Karpas-422 (cell line): ENCODE measurements around the gene SLC22A17. TPM values are rescaled to one million over a fixed set of nuclear protein-coding genes. Genes with fewer than 3 reads are reported as not detected.

Experiments
- DNase-seq: peaks from one replicate; pipeline ENCODE4 v3.0.0-alpha.2; 2015
- H2AFZ ChIP-seq: fragments of 200-600 bp; sonication (generic); 2 replicates; pipeline ENCODE4 v1.6.1; 2014; ENCODE audit warnings: antibody characterized with exemption, low read length, mixed read lengths
- H3K27ac ChIP-seq: fragments of 200-600 bp; sonication (generic); 2 replicates; pipeline ENCODE4 v1.5.1; 2014; ENCODE audit warnings: mild to moderate bottlenecking, low read length, moderate library complexity
- H3K27me3 ChIP-seq: fragments of 200-600 bp; sonication (generic); 2 replicates; pipeline ENCODE4 v1.6.1; 2014; ENCODE audit warnings: low read length, mixed read lengths
- H3K36me3 ChIP-seq: fragments of 200-600 bp; sonication (generic); 2 replicates; pipeline ENCODE4 v1.6.1; 2014; ENCODE audit warnings: low read length, mixed read lengths; ENCODE audit not compliant: insufficient read depth
- H3K4me1 ChIP-seq: fragments of 200-600 bp; sonication (generic); 2 replicates; pipeline ENCODE4 v1.6.1; 2014; ENCODE audit warnings: mild to moderate bottlenecking, low read length, mixed read lengths
- H3K4me2 ChIP-seq: fragments of 200-600 bp; sonication (generic); 2 replicates; pipeline ENCODE4 v1.6.1; 2014; ENCODE audit warnings: low read length, low read depth, mild to moderate bottlenecking; ENCODE audit not compliant: poor library complexity, severe bottlenecking
- H3K4me3 ChIP-seq: fragments of 200-600 bp; sonication (generic); 2 replicates; pipeline ENCODE4 v1.5.1; 2014; ENCODE audit warnings: mild to moderate bottlenecking, antibody characterized with exemption, low read length, mixed read lengths
- H3K79me2 ChIP-seq: fragments of 200-600 bp; sonication (generic); 2 replicates; pipeline ENCODE4 v1.6.1; 2014; ENCODE audit warnings: mild to moderate bottlenecking, low read length, mixed read lengths
- H3K9ac ChIP-seq: fragments of 200-600 bp; sonication (generic); 2 replicates; pipeline ENCODE4 v1.6.0; 2014; ENCODE audit warnings: low read length
- H3K9me2 ChIP-seq: fragments of 200-600 bp; sonication (generic), shearing (Covaris generic); replicated peaks from 2 replicates; pipeline ENCODE4 v1.6.0; 2014; ENCODE audit warnings: mild to moderate bottlenecking, low read length, moderate library complexity; ENCODE audit not compliant: insufficient read depth
- H3K9me3 ChIP-seq: fragments of 300-700, 200-600 bp; sonication (generic); 2 replicates; pipeline ENCODE4 v1.6.1; 2014; ENCODE audit warnings: low read length, mixed read lengths
- H4K20me1 ChIP-seq: fragments of 200-600 bp; sonication (generic); 2 replicates; pipeline ENCODE4 v1.6.1; 2014; ENCODE audit warnings: mild to moderate bottlenecking, antibody characterized with exemption, low read length, low read depth; ENCODE audit not compliant: insufficient read depth
- total RNA-seq: library from RNA; depleted of rRNA; stranded (reverse); fragments of >200 nt; shearing (Covaris generic); gene quantifications from 2 replicates; pipeline ENCODE4 v1.2.3, GENCODE V29; 2014; ENCODE audit warnings: low replicate concordance

SLC22A17 gene
- total RNA-seq, 1 experiment from 2014 or later, result not detected

- Histone ChIP-seq H3K9ac (no peak within 1 kb of the TSS), H3K4me1 (no peaks in the 10 kb centered on the region), H2AFZ (no peak within 1 kb of the TSS), H3K9me3 (no peaks in the 10 kb centered on the region), H3K36me3 (no peaks in the 10 kb centered on the region), H3K4me2 (no peak within 1 kb of the TSS), H3K79me2 (no peaks in the 10 kb centered on the region), H3K27ac (no peak within 1 kb of the TSS), H4K20me1 (no peaks in the 10 kb centered on the region; the same call in 1 of the 2 replicates), H3K4me3 (no peak within 1 kb of the TSS), H3K27me3 (no peaks in the 10 kb centered on the region), H3K9me2 (no peaks in the 10 kb centered on the region)
- no peak for DNase-seq
Observed at GRCh38 chr14:23372509-23372908, 19.8 kb upstream of the SLC22A17 start, which contains the start of gene IL25. Gene IL25 (plus strand): TSS chr14:23372809.

- H3K9ac ChIP-seq, result no peak overlapping the region
- no peaks in the 10 kb centered on the region for H3K9me3 ChIP-seq
- H3K27ac ChIP-seq, result no peak overlapping the region
- H3K9me2 ChIP-seq, result no peaks in the 10 kb centered on the region
- DNase-seq, result no peak
- H3K4me2 ChIP-seq, result no peak overlapping the region
- H3K27me3 ChIP-seq, result no peaks in the 10 kb centered on the region
- no peaks in the 10 kb centered on the region for H3K4me1 ChIP-seq
- no peaks in the 10 kb centered on the region; the same call in 1 of the 2 replicates for H4K20me1 ChIP-seq
- no peaks in the 10 kb centered on the region for H3K36me3 ChIP-seq
- no peak overlapping the region for H2AFZ ChIP-seq
- H3K79me2 ChIP-seq, result no peaks in the 10 kb centered on the region
- H3K4me3 ChIP-seq, result no peak overlapping the region
Observed at GRCh38 chr14:23371865-23372264, 19.2 kb upstream of the SLC22A17 start.

- Histone ChIP-seq H3K9me2 (no peaks in the 10 kb centered on the region), H3K36me3 (no peaks in the 10 kb centered on the region), H3K79me2 (no peaks in the 10 kb centered on the region), H3K4me3 (no peak overlapping the region), H3K27me3 (no peaks in the 10 kb centered on the region), H3K4me1 (no peaks in the 10 kb centered on the region), H3K27ac (no peak overlapping the region), H3K4me2 (no peak overlapping the region), H3K9me3 (no peaks in the 10 kb centered on the region), H2AFZ (no peak overlapping the region), H4K20me1 (no peaks in the 10 kb centered on the region; the same call in 1 of the 2 replicates), H3K9ac (no peak overlapping the region)
- DNase-seq, result no peak
Observed at GRCh38 chr14:23370221-23370620, 17.5 kb upstream of the SLC22A17 start.

- no peak overlapping the region for H2AFZ ChIP-seq
- H3K27me3 ChIP-seq, result no peaks in the 10 kb centered on the region
- H3K4me2 ChIP-seq, result no peak overlapping the region
- no peaks in the 10 kb centered on the region for H3K9me2 ChIP-seq
- no peaks in the 10 kb centered on the region for H3K9me3 ChIP-seq
- DNase-seq, result no peak
- no peaks in the 10 kb centered on the region for H3K4me1 ChIP-seq
- no peaks in the 10 kb centered on the region for H4K20me1 ChIP-seq
- no peaks in the 10 kb centered on the region for H3K36me3 ChIP-seq
- no peak overlapping the region for H3K9ac ChIP-seq
- H3K27ac ChIP-seq, result no peak overlapping the region
- H3K79me2 ChIP-seq, result no peaks in the 10 kb centered on the region
- H3K4me3 ChIP-seq, result no peak overlapping the region
Observed at GRCh38 chr14:23366426-23366921, 13.8 kb upstream of the SLC22A17 start.

- Histone ChIP-seq H4K20me1 (no peaks in the 10 kb centered on the region), H3K4me2 (no peak overlapping the region), H3K27ac (no peak overlapping the region), H3K9me3 (no peaks in the 10 kb centered on the region), H3K36me3 (no peaks in the 10 kb centered on the region), H3K4me1 (no peaks in the 10 kb centered on the region), H3K27me3 (no peaks in the 10 kb centered on the region), H3K4me3 (no peak overlapping the region), H3K9me2 (no peaks in the 10 kb centered on the region), H3K9ac (no peak overlapping the region), H3K79me2 (no peaks in the 10 kb centered on the region), H2AFZ (no peak overlapping the region)
- no peak for DNase-seq
Observed at GRCh38 chr14:23365732-23366425, 13.2 kb upstream of the SLC22A17 start.

GRCh38 chr14:23365036-23365731 is 12.5 kb upstream of the SLC22A17 start, which contains the start of gene EFS:
Gene EFS (minus strand): TSS chr14:23365172. CDS start chr14:23365025, 147 bp downstream.
- Histone ChIP-seq H4K20me1 (no peaks in the 10 kb centered on the region), H3K4me1 (no peaks in the 10 kb centered on the region), H3K36me3 (no peaks in the 10 kb centered on the region), H3K79me2 (no peaks in the 10 kb centered on the region), H3K9me3 (no peaks in the 10 kb centered on the region), H3K9ac (no peak within 1 kb of the TSS), H3K9me2 (no peaks in the 10 kb centered on the region), H2AFZ (no peak within 1 kb of the TSS), H3K4me2 (no peak within 1 kb of the TSS), H3K27ac (no peak within 1 kb of the TSS), H3K4me3 (no peak within 1 kb of the TSS), H3K27me3 (no peaks in the 10 kb centered on the region)
- no peak for DNase-seq

GRCh38 chr14:23364164-23365035 is 11.7 kb upstream of the SLC22A17 start:
- H3K27ac ChIP-seq, result no peak overlapping the region
- H3K79me2 ChIP-seq, result no peaks in the 10 kb centered on the region
- H3K27me3 ChIP-seq, result no peaks in the 10 kb centered on the region
- no peak for DNase-seq
- H3K4me2 ChIP-seq, result no peak overlapping the region
- H3K4me3 ChIP-seq, result no peak overlapping the region
- no peaks in the 10 kb centered on the region for H3K9me2 ChIP-seq
- no peaks in the 10 kb centered on the region for H3K4me1 ChIP-seq
- H4K20me1 ChIP-seq, result no peaks in the 10 kb centered on the region
- H3K9me3 ChIP-seq, result no peaks in the 10 kb centered on the region
- H3K36me3 ChIP-seq, result no peaks in the 10 kb centered on the region
- no peak overlapping the region for H3K9ac ChIP-seq
- no peak overlapping the region for H2AFZ ChIP-seq

- no peak overlapping the region for H3K4me2 ChIP-seq
- no peaks in the 10 kb centered on the region for H4K20me1 ChIP-seq
- no peaks in the 10 kb centered on the region for H3K4me1 ChIP-seq
- DNase-seq, result no peak
- no peaks in the 10 kb centered on the region for H3K27me3 ChIP-seq
- H3K9me2 ChIP-seq, result no peaks in the 10 kb centered on the region
- H3K27ac ChIP-seq, result no peak overlapping the region
- no peak overlapping the region for H2AFZ ChIP-seq
- no peaks in the 10 kb centered on the region for H3K36me3 ChIP-seq
- no peak overlapping the region for H3K4me3 ChIP-seq
- no peaks in the 10 kb centered on the region for H3K79me2 ChIP-seq
- no peak overlapping the region for H3K9ac ChIP-seq
- no peaks in the 10 kb centered on the region for H3K9me3 ChIP-seq
Observed at GRCh38 chr14:23362200-23362599, 9.5 kb upstream of the SLC22A17 start.
